Activated naive CD8-positive, alpha-beta T cell (primary cell): ENCODE results near the gene GP1BB.
"Not testable (repeated sequence)": the region's sequence is repeated elsewhere in the genome, so short reads cannot be mapped to it uniquely, and the experiment has no call there.

Experiments used
- H3K27ac Mint-ChIP-seq: one replicate; pipeline ENCODE4 v1.8.0; 2021; ENCODE audit warnings: mixed read lengths
- H3K27me3 Mint-ChIP-seq: one replicate; pipeline ENCODE4 v1.8.0; 2021; ENCODE audit warnings: mixed read lengths
- H3K36me3 Mint-ChIP-seq: one replicate; pipeline ENCODE4 v1.8.0; 2021; ENCODE audit warnings: mixed read lengths
- H3K4me1 Mint-ChIP-seq: one replicate; pipeline ENCODE4 v1.8.0; 2021; ENCODE audit warnings: low read depth, mixed read lengths
- H3K4me3 Mint-ChIP-seq: one replicate; pipeline ENCODE4 v1.8.0; 2021; ENCODE audit warnings: mild to moderate bottlenecking, mixed read lengths
- H3K9me3 Mint-ChIP-seq: one replicate; pipeline ENCODE4 v1.8.0; 2021; ENCODE audit warnings: low read depth, mixed read lengths

Gene GP1BB

DNA sequence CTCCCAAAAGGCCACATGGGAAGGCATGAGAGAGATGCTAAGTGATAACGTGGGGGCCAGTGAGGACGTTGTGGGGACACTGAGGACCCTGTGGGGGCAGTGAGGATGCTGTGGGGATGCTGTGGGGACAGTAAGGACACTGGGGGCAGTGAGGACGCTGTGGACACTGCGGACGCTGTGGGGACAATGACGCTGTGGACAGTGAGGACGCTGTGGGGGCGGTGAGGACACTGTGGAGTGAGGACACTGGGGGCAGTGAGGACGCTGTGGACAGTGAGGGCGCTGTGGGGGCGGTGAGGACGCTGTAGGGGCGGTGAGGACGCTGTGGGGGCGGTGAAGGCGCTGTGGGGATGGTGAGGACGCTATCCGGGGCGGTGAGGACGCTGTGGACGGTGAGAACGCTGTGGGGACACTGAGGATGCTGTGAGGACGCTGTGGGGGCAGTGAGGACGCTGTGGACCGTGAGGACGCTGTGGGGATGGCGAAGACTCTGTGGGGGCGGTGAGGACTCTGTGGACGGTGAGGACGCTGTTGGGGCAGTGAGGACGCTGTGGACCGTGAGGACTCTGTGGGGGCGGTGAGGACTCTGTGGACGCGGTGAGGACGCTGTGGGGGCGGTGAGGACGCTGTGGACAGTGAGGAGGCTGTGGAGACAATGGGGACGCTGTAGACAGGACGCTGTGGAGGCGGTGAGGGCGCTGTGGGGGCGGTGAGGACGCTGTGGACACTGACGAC, 1.8 kb downstream of the GP1BB start:
- Mint-ChIP-seq H3K9me3 (no peaks in the 10 kb centered on the region), H3K27me3 (peaks cover 13% of the 10 kb centered on the region), H3K4me3 (peak overlapping the region; percentile 53), H3K4me1 (peaks cover 5% of the 10 kb centered on the region), H3K27ac (no peak overlapping the region), H3K36me3 (peaks cover 2% of the 10 kb centered on the region)

- H3K36me3 Mint-ChIP-seq, H3K27ac Mint-ChIP-seq, H3K4me3 Mint-ChIP-seq, H3K4me1 Mint-ChIP-seq, H3K27me3 Mint-ChIP-seq, H3K9me3 Mint-ChIP-seq: not testable (repeated sequence)
These were observed 2.9 kb downstream of the GP1BB start for GRCh38 chr22:19726064-19726788.

- H3K27me3 Mint-ChIP-seq: peaks cover 7% of the 10 kb centered on the region
- H3K9me3 Mint-ChIP-seq: no peaks in the 10 kb centered on the region
These were observed 4.2 kb downstream of the GP1BB start for GRCh38 chr22:19727310-19728150.

GRCh38 chr22:19728271-19728670, 4.9 kb downstream of the GP1BB start:
- no peaks in the 10 kb centered on the region for H3K9me3 Mint-ChIP-seq
- H3K27ac Mint-ChIP-seq: no peak overlapping the region
- no peak overlapping the region for H3K4me3 Mint-ChIP-seq
- peaks cover 7% of the 10 kb centered on the region for H3K27me3 Mint-ChIP-seq
- no peaks in the 10 kb centered on the region for H3K36me3 Mint-ChIP-seq
- peaks cover 5% of the 10 kb centered on the region for H3K4me1 Mint-ChIP-seq

More at GRCh38 chr22:19727310-19728150, 4.2 kb downstream of the GP1BB start:
- Mint-ChIP-seq H3K27ac (no peak overlapping the region), H3K36me3 (no peaks in the 10 kb centered on the region), H3K4me3 (no peak overlapping the region), H3K4me1 (peaks cover 7% of the 10 kb centered on the region)

- no peaks in the 10 kb centered on the region for H3K9me3 Mint-ChIP-seq
These were observed 5.5 kb downstream of the GP1BB start for GRCh38 chr22:19728836-19729235.

DNA sequence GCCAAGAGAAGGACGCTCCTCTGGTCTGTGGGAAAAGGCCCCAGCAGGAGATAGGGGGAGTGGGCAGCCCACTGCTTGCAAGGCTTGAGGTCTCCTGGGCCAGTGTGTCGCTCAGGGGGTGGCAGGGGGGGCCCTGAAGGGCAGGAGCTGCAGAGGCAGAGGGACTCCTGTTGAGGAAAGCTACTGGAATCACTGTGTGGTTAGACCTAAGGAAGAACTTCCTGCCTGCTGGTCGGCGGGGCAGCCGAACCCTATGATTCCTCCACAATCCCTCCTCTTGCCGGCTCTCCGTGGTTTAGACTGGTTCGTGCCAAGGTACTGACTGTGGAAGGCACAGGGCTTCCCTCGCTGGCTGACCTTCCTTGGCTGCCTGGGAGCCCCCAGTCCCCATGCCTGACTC, 6.2 kb downstream of the GP1BB start:
- H3K4me1 Mint-ChIP-seq: peaks cover 4% of the 10 kb centered on the region
- H3K4me3 Mint-ChIP-seq: no peak overlapping the region
- H3K27ac Mint-ChIP-seq: no peak overlapping the region
- H3K36me3 Mint-ChIP-seq: no peaks in the 10 kb centered on the region
- H3K9me3 Mint-ChIP-seq: no peaks in the 10 kb centered on the region
- peaks cover 7% of the 10 kb centered on the region for H3K27me3 Mint-ChIP-seq

More at GRCh38 chr22:19728836-19729235, 5.5 kb downstream of the GP1BB start:
- Mint-ChIP-seq H3K36me3 (no peaks in the 10 kb centered on the region), H3K27ac (no peak overlapping the region), H3K4me3 (no peak overlapping the region), H3K27me3 (peaks cover 7% of the 10 kb centered on the region), H3K4me1 (peaks cover 5% of the 10 kb centered on the region)

DNA sequence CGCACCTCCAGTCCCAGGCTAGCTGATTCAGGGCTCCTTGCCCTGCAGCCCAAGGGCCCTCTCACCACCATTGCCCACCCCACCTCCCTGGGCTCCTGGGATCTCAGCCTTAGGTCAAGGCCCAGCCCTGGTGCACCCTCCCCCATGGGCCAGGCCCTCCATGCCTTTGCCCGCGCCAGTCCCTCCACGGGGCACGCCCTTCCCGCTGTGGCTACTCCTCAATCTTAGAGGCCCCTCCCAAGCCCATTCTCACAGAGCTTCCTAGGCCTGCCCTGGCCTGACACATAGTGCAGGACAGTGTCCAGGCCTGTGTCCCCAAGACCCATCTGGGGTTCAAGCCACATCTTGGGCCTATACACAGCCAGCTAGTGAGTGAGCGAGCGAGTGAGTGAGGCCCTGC, 6.9 kb downstream of the GP1BB start:
- Mint-ChIP-seq H3K4me1 (peaks cover 2% of the 10 kb centered on the region), H3K4me3 (no peak overlapping the region), H3K27me3 (no peaks in the 10 kb centered on the region), H3K9me3 (no peaks in the 10 kb centered on the region), H3K27ac (no peak overlapping the region), H3K36me3 (no peaks in the 10 kb centered on the region)

DNA sequence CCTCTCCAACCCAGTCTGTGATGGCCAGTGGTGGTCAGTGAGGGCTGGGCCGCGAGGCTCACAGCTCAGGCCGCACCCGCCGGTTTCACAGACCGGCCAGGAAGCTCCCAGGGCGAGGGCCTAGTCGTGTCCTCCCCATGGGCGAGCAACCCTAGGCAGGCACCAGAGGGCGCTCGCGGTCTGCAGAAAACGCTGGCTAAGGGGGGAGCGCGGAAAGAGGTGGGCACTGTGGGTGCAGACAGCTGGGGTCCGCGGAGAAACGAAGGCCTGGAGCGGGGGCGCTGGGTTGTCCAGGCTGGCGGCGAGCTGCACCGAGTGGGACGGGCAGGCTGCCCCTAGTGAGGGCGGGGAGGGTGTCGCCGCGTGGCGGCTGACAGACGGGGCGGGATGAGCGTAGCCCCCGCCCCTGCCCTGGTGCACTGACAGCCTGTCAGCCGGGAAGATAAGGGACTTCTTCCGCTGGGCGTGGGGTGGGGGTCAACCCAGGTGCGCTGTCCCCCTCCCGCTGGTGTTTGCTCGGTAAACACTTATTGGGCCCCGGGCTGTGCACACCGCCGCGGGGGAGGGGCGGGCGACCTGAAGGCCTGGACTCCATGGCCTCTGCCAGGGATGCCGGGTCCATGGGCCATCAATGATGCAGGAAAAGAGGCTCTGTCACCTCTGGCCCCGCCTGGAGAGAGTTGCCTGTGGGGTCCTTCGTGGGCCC, 7.5 kb downstream of the GP1BB start:
- no peak overlapping the region for H3K27ac Mint-ChIP-seq
- peak overlapping the region; percentile 83 for H3K4me3 Mint-ChIP-seq
- H3K36me3 Mint-ChIP-seq: no peaks in the 10 kb centered on the region
- H3K27me3 Mint-ChIP-seq: no peaks in the 10 kb centered on the region
- H3K9me3 Mint-ChIP-seq: no peaks in the 10 kb centered on the region
- peaks cover 2% of the 10 kb centered on the region for H3K4me1 Mint-ChIP-seq

GRCh38 chr22:19731361-19732135, 8.2 kb downstream of the GP1BB start:
- H3K27ac Mint-ChIP-seq: no peak overlapping the region
- H3K27me3 Mint-ChIP-seq: no peaks in the 10 kb centered on the region
- no peaks in the 10 kb centered on the region for H3K9me3 Mint-ChIP-seq
- H3K4me1 Mint-ChIP-seq: peaks cover 2% of the 10 kb centered on the region
- no peaks in the 10 kb centered on the region for H3K36me3 Mint-ChIP-seq
- H3K4me3 Mint-ChIP-seq: no peak overlapping the region

DNA sequence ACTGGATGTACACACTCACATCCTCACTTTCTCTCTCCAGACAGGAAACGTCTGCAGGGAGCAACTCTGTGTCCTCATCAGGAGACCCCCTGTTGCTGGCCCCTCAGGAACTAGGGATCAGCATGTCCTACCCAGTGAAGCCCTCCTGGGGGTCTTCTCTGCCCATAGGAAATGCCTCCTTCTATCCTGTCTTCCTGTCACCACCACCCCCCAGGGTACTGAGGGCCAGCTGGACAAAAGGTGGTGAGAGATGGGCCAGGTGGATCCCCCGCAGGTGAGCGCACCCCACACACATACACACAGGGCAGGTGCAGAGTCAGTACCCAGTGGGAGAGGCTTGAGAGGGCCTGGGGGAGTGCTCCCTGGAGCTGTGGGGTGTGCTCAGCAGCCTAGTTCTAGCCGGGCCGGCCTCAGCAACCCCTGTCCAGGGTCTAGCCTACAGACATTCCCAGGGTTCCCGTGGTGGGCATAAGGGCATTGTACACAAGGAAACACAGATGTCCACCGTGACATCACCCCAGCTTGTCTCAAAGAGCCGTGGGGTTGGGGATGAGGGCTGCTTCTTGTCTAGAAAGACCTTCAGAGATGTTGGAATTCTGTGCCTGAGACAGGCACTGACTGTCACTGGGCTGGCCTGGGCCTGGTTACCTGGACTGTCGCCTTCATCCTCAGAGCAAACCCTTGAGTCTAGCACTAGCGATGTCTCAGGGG, 9.2 kb downstream of the GP1BB start:
- H3K27me3 Mint-ChIP-seq: no peaks in the 10 kb centered on the region
- H3K27ac Mint-ChIP-seq: no peak overlapping the region
- H3K9me3 Mint-ChIP-seq: no peaks in the 10 kb centered on the region
- no peak overlapping the region for H3K4me3 Mint-ChIP-seq
- no peaks in the 10 kb centered on the region for H3K36me3 Mint-ChIP-seq
- peaks cover 2% of the 10 kb centered on the region for H3K4me1 Mint-ChIP-seq

- no peaks in the 10 kb centered on the region for H3K36me3 Mint-ChIP-seq
- H3K27ac Mint-ChIP-seq: no peak overlapping the region
- no peaks in the 10 kb centered on the region for H3K27me3 Mint-ChIP-seq
- no peak overlapping the region for H3K4me3 Mint-ChIP-seq
- no peaks in the 10 kb centered on the region for H3K9me3 Mint-ChIP-seq
- peaks cover 2% of the 10 kb centered on the region for H3K4me1 Mint-ChIP-seq
These were observed 10.4 kb downstream of the GP1BB start for GRCh38 chr22:19733755-19734154.

GRCh38 chr22:19734163-19734562, 10.8 kb downstream of the GP1BB start:
- Mint-ChIP-seq H3K4me3 (no peak overlapping the region), H3K27me3 (no peaks in the 10 kb centered on the region), H3K27ac (no peak overlapping the region), H3K36me3 (no peaks in the 10 kb centered on the region), H3K9me3 (no peaks in the 10 kb centered on the region), H3K4me1 (peaks cover 2% of the 10 kb centered on the region)

DNA sequence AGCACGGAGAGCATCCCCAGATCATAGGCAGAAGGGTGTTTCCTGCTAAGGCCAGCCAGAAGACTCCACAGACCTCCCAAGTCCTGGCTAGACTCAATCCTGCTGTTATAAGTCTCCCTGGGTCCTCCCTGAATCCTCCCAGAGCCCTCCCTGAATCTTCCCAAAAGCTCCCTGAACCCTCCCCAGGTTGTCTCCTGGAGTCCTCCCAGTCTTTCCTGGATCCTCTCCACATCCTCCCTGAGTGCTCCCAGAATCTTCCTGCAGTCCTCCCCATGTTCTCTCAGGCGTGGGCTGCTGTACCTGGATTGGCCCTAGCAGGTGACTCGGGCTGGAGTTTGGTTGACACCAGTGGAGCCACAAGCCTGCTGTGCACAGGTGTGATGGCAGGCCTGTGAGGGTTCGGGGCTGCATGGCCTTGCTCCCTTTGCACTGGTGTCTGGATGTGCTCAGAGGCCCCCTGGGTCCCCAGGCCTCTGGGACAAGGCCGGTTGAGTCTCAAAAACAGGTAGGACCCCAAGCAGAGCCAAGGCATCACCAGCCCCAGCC, 11.6 kb downstream of the GP1BB start:
- no peaks in the 10 kb centered on the region for H3K9me3 Mint-ChIP-seq
- H3K4me3 Mint-ChIP-seq: no peak overlapping the region
- H3K27me3 Mint-ChIP-seq: no peaks in the 10 kb centered on the region
- peaks cover 2% of the 10 kb centered on the region for H3K4me1 Mint-ChIP-seq
- H3K36me3 Mint-ChIP-seq: no peaks in the 10 kb centered on the region
- H3K27ac Mint-ChIP-seq: no peak overlapping the region
